Germinal center (tissue), 1 donor: ENCODE data around the gene NTNG1.

ENCODE experiments used
- DNase-seq: peaks from one replicate; pipeline ENCODE4 v3.0.0; 2012; ENCODE audit warnings: mixed read lengths, low spot score

Gene NTNG1

DNA sequence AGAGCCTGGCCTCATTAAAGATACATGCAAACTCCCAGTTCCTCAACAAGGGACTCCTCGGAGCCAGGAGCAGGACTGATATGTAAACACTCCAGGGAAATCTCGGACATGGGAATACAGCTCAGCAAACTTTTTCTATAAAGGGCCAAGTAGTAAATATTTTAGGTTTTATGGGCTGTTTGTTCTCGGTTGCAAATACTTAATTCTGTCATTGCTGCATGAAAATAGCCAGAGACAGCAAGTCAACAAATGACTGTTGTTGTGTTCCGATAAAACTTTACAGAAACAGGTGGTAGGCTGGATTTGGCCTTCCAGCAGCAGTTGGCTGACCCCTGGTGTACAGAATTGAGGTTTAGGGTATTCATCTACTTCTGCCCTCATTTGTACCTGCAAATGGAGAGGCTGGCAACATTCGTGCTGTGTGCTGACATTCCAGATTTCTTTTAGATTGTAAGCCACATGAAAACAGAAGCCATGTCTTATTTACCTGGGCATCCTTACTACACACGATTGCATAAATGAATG lies 360.3 kb downstream of the NTNG1 start:
- DNase-seq, result no peak

DNA sequence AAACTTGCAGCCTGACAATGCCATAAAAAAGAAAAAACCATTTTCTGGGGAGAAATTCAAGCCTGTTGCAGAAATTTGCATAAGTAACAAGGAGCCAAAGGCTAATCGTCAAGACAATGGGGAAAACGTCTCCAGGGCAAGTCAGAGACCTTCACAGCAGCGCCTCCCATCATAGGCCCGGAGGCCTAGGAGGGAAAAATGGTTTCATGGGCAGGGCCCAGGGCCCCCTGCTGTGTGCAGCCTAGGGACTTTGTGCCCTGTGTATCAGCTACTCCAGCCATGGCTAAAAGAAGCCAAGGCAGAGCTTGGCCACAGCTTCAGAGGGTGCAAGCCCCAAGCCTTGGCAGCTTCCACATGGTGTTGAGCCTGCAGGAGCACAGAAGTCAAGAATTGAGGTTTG lies 369.5 kb downstream of the NTNG1 start:
- no peak for DNase-seq

GRCh38 chr1:107512836-107513235 lies 372.0 kb downstream of the NTNG1 start:
- no peak for DNase-seq

- DNase-seq, result no peak
These were observed 374.0 kb downstream of the NTNG1 start for GRCh38 chr1:107514841-107515240.

GRCh38 chr1:107515702-107516101 lies 374.9 kb downstream of the NTNG1 start:
- DNase-seq, result no peak

GRCh38 chr1:107523061-107523460 lies 382.2 kb downstream of the NTNG1 start:
- DNase-seq, result no peak

DNA sequence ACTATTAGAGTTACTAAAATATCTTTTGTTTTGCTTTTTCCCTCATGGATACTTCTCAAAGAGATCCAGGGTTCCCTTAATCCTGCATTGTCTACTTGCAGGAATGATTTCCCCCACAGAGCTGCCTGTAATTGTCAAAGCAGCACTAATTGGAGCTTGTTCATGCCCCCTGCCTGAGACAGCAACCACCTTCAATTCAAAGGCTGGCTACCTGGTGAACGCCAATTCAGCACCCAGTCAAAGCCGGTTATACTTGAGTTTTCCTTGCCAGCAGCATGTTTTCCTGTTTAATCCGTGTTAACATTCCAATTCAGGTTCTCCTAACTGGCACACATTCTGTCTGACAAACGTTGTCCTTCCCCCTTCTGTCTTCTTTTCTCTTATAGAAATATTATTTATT lies 382.9 kb downstream of the NTNG1 start:
- DNase-seq, result no peak

DNA sequence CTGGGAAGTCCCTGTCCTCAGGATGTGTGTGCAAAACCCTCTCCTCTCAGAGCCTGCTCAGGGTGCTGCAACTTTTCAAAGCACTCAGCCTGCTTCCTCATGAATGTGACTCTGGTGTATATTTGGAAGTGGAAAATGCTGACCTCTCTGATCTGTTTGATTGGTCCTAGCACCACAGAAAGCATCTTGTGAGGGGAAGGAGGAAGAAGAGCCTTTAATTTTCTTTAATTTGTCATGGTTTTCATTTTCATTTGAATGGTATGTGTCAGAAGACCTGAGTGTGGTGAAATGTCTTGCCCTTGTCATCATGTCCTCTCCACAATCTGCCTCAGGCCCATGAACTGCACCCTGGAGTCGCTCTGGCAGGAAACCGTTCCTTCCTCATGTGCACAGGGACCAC lies 383.5 kb downstream of the NTNG1 start:
- DNase-seq, result no peak

GRCh38 chr1:107525145-107525544 lies 384.3 kb downstream of the NTNG1 start:
- no peak for DNase-seq

GRCh38 chr1:107525961-107526360 lies 385.1 kb downstream of the NTNG1 start:
- no peak for DNase-seq

GRCh38 chr1:107526524-107527198 lies 385.8 kb downstream of the NTNG1 start:
- DNase-seq, result no peak

DNA sequence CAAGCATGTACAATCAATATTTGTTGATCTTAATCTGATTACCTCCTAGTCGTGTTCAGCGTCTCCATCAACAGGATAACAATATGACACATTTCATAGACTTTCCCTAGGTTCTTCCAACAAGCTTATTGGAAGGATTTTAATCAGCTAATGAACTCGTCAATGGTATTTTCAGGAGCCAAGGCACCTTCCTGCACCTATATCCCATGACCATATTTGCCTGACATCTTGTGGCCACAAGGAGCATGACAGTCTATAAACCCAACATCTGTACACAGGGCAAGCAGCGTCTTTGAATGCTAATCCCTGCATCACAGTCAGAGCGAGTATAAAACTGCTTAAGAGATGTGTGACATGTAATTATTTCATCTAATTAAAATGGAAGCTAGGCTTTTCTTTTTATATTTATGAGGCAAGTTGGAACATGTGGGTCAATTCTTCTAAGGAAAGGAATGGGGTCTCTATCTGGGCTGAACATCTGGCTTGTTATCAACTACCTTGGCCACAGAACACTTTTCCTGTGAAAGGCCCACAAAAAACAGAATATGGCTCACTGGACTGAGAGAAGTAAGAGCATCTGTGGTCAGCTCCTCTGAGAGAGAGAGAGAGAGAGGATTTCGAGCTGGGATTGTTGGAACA lies 388.8 kb downstream of the NTNG1 start:
- DNase-seq, result peak; percentile 65

DNA sequence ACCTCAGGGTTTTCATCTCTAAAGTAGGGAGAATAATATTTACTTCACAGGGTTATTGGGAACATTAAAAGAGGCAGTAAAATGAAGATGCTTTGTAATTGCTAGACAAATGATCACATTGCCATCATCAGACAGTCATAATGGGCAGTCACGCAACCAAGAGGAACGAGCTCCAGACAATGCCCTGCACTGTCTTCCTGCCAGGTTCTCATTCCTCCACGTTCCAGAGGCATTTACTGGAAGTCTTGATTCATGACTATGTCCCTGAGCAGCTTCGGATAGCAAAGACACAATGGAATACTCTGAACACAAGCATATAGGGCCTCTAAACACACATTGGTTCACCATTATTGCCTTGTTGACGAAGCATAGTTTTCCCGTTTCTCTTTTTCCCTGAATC lies 389.7 kb downstream of the NTNG1 start:
- DNase-seq, result no peak

- no peak for DNase-seq
These were observed 390.4 kb downstream of the NTNG1 start for GRCh38 chr1:107531065-107531908.

DNA sequence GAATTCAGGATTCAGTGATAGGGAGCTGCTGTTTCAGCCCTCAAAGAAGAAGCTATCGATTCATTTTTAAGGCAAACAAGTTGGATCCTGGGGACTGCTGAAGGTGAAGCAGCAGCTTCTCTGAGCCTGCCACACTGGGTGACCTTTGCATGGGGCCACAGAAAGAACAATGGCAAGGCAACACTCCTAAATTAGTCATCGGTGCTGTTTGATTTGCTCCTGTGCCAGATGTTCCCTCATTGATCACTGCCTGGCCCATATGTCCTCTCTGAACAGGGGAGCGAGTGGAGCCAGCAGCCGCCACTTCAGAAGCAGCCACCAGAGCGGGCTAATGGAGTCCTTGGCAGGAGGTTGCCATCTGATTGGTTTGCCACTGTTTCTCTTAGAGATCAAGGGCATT lies 391.5 kb downstream of the NTNG1 start:
- DNase-seq, result no peak
